Right ventricle myocardium inferior (tissue), 1 donor: ENCODE results near the gene TOMM40. TPM values are rescaled to one million over a fixed set of nuclear protein-coding genes. Genes with fewer than 3 reads are reported as not detected.
"Not testable (repeated sequence)": the region's sequence is repeated elsewhere in the genome, so short reads cannot be mapped to it uniquely, and the experiment has no call there.

Experiments
- ATAC-seq: fragments of 200-7000 bp; cut with Tn5 transposase; one replicate; pipeline ENCODE4 v1.9.1; 2020; ENCODE audit warnings: mild to moderate bottlenecking, moderate library complexity
- DNase-seq: peaks from one replicate; pipeline ENCODE4 v3.0.0; 2021; ENCODE audit errors: missing footprints
- intact Hi-C: fragments of 100-400 bp; cut with DNase I; formaldehyde crosslinking; loops from one replicate; pipeline ENCODE4 v1.11.0; 2022
- total RNA-seq: library from RNA; stranded (reverse); fragmentation: NEBNext Ultra II Directional; extraction: Animal tissue kit (Norgen Biotek cat#: 25700); gene quantifications from one replicate; pipeline ENCODE4 v1.2.1, GENCODE V29; 2021
- donor health status: DM: no; HTN: yes; CAD: no; lungs with severe emphysema.

The TOMM40 gene
- total RNA-seq, 1 donor from 2014 or later, result 45.3 TPM

GRCh38 chr19:44911896-44912295, 20.8 kb downstream of the TOMM40 start:
- ATAC-seq, intact Hi-C loops: not testable (repeated sequence)
- DNase-seq, result peak; percentile 25

- peak; percentile 52 for DNase-seq
- ATAC-seq, result no peak
- intact Hi-C loops, result no loop called here
Measured at GRCh38 chr19:44912854-44913253, 21.8 kb downstream of the TOMM40 start.

GRCh38 chr19:44913512-44914432, 22.7 kb downstream of the TOMM40 start:
- ATAC-seq, intact Hi-C loops: not testable (repeated sequence)
- DNase-seq, result peak; percentile 28

GRCh38 chr19:44914433-44915206, 23.6 kb downstream of the TOMM40 start, which contains the start of gene APOC1:
APOC1 (plus strand) TSS chr19:44914608; CDS start chr19:44914892, 284 bp downstream.
- peak; percentile 92 for ATAC-seq
- peak; percentile 85 for DNase-seq
- intact Hi-C loops, result not testable (repeated sequence)

- DNase-seq (peak; percentile 57), ATAC-seq (no peak)
- intact Hi-C loops, result no loop called here
Measured at GRCh38 chr19:44924243-44924725, 33.2 kb downstream of the TOMM40 start.

- intact Hi-C loops, result no loop called here
- ATAC-seq, result peak; percentile 85
- DNase-seq, result peak; percentile 89
Measured at GRCh38 chr19:44925114-44925891, 34.2 kb downstream of the TOMM40 start.

- intact Hi-C loops, ATAC-seq: not testable (repeated sequence)
- peak; percentile 21 for DNase-seq
Measured at GRCh38 chr19:44926245-44927077, 35.4 kb downstream of the TOMM40 start.

GRCh38 chr19:44927746-44928145, 36.7 kb downstream of the TOMM40 start:
- no peak for ATAC-seq
- intact Hi-C loops, result no loop called here
- peak; percentile 45 for DNase-seq

GRCh38 chr19:44930088-44930487, 39.0 kb downstream of the TOMM40 start:
- intact Hi-C loops, result no loop called here
- DNase-seq, result peak; percentile 7

GRCh38 chr19:44931541-44931940, 40.5 kb downstream of the TOMM40 start:
- intact Hi-C loops, result no loop called here
- DNase-seq (peak; percentile 26), ATAC-seq (no peak)

More at GRCh38 chr19:44930088-44930487, 39.0 kb downstream of the TOMM40 start:
- no peak for ATAC-seq

GRCh38 chr19:44939668-44940067, 48.6 kb downstream of the TOMM40 start:
- no peak for ATAC-seq
- no peak for DNase-seq
- intact Hi-C loops, result no loop called here

- ATAC-seq, result no peak
- no peak for DNase-seq
- intact Hi-C loops, result no loop called here
Measured at GRCh38 chr19:44942067-44942571, 51.1 kb downstream of the TOMM40 start, which contains the start of gene APOC4. APOC4 (plus strand) TSS chr19:44942237; CDS start chr19:44942278, 41 bp downstream.

- intact Hi-C loops, result no loop called here
- ATAC-seq (peak; percentile 42), DNase-seq (no peak)
Measured at GRCh38 chr19:44943801-44944249, 52.8 kb downstream of the TOMM40 start.

GRCh38 chr19:44947041-44947581, 56.1 kb downstream of the TOMM40 start:
- no peak for DNase-seq
- intact Hi-C loops, result no loop called here

GRCh38 chr19:44948237-44948636, 57.2 kb downstream of the TOMM40 start:
- DNase-seq (no peak), ATAC-seq (no peak)
- intact Hi-C loops, result no loop called here

More at GRCh38 chr19:44947041-44947581, 56.1 kb downstream of the TOMM40 start:
- no peak for ATAC-seq

GRCh38 chr19:44948763-44949374, 57.8 kb downstream of the TOMM40 start:
- intact Hi-C loops, result no loop called here
- ATAC-seq (no peak), DNase-seq (no peak)

- ATAC-seq (no peak), DNase-seq (no peak)
- intact Hi-C loops, result no loop called here
Measured at GRCh38 chr19:44949550-44949949, 58.5 kb downstream of the TOMM40 start.
